Measurements from ENCODE around the gene ZDHHC14.

The ZDHHC14 gene

GRCh38 chr6:157548635-157549467, 167.9 kb downstream of the ZDHHC14 start:
- no peaks in the 10 kb centered on the region for H3K27me3 ChIP-seq (replicated peaks; ENCODE audit: insufficient read depth, low read length)
- no peak overlapping the region for H3K4me2 ChIP-seq (ENCODE audit: low read depth, low read length)
- H3K79me2 ChIP-seq (ENCODE audit: low read length): no peaks in the 10 kb centered on the region; the same call in 1 of the 2 replicates
- H3K9ac ChIP-seq (ENCODE audit: low read length): no peak overlapping the region
- no peak overlapping the region for H3K4me3 ChIP-seq (ENCODE audit: low read length)
- H3K27ac ChIP-seq (ENCODE audit: low read length): no peak overlapping the region
- H3K9me2 ChIP-seq (replicated peaks; ENCODE audit: insufficient read depth, low read length): no peaks in the 10 kb centered on the region
- H3K4me1 ChIP-seq (ENCODE audit: low read length): no peaks in the 10 kb centered on the region
- H3F3A ChIP-seq (ENCODE audit: insufficient read depth, low read length): no peaks in the 10 kb centered on the region
- DNase-seq: no peak
- TF ChIP-seq EZH2phosphoT487 (IDR thresholded peaks at IDR 0.05; ENCODE audit: low read length): no peak
- TF ChIP-seq EZH2 (optimal IDR thresholded peaks at IDR 0.05; ENCODE audit: low read depth, low read length): no peak
- no peak for TF ChIP-seq CTCF (IDR thresholded peaks at IDR 0.05; ENCODE audit: low read length)
- H4K20me1 ChIP-seq (ENCODE audit: insufficient read depth, low read length): no peaks in the 10 kb centered on the region
- no peaks in the 10 kb centered on the region for H3K9me3 ChIP-seq (replicated peaks; ENCODE audit: insufficient read depth, low read length)
- no peak overlapping the region for H2AFZ ChIP-seq (ENCODE audit: low read length)
- no peaks in the 10 kb centered on the region for H3K36me3 ChIP-seq (replicated peaks; ENCODE audit: insufficient read depth, low read length)

- TF ChIP-seq EZH2 (optimal IDR thresholded peaks at IDR 0.05; ENCODE audit: low read depth, low read length) (no peak), EZH2phosphoT487 (IDR thresholded peaks at IDR 0.05; ENCODE audit: low read length) (no peak), CTCF (IDR thresholded peaks at IDR 0.05; ENCODE audit: low read length) (no peak)
- H3K9me2 ChIP-seq (replicated peaks; ENCODE audit: insufficient read depth, low read length): no peaks in the 10 kb centered on the region
- no peak overlapping the region for H3K4me2 ChIP-seq (ENCODE audit: low read depth, low read length)
- no peaks in the 10 kb centered on the region; the same call in 1 of the 2 replicates for H3K79me2 ChIP-seq (ENCODE audit: low read length)
- H3K27me3 ChIP-seq (replicated peaks; ENCODE audit: insufficient read depth, low read length): no peaks in the 10 kb centered on the region
- H3K27ac ChIP-seq (ENCODE audit: low read length): no peak overlapping the region
- no peak overlapping the region for H3K9ac ChIP-seq (ENCODE audit: low read length)
- no peak for DNase-seq
- H3K4me1 ChIP-seq (ENCODE audit: low read length): no peaks in the 10 kb centered on the region
- H3K9me3 ChIP-seq (replicated peaks; ENCODE audit: insufficient read depth, low read length): no peaks in the 10 kb centered on the region
- H4K20me1 ChIP-seq (ENCODE audit: insufficient read depth, low read length): no peaks in the 10 kb centered on the region
- no peaks in the 10 kb centered on the region for H3K36me3 ChIP-seq (replicated peaks; ENCODE audit: insufficient read depth, low read length)
- no peaks in the 10 kb centered on the region for H3F3A ChIP-seq (ENCODE audit: insufficient read depth, low read length)
- H3K4me3 ChIP-seq (ENCODE audit: low read length): no peak overlapping the region
- no peak overlapping the region for H2AFZ ChIP-seq (ENCODE audit: low read length)
Measured at GRCh38 chr6:157549468-157549745, 168.4 kb downstream of the ZDHHC14 start.

- no peak overlapping the region for H3K9ac ChIP-seq (ENCODE audit: low read length)
- no peaks in the 10 kb centered on the region for H3K36me3 ChIP-seq (replicated peaks; ENCODE audit: insufficient read depth, low read length)
- H3K4me1 ChIP-seq (ENCODE audit: low read length): no peaks in the 10 kb centered on the region
- H2AFZ ChIP-seq (ENCODE audit: low read length): no peak overlapping the region
- no peak overlapping the region for H3K27ac ChIP-seq (ENCODE audit: low read length)
- TF ChIP-seq CTCF (IDR thresholded peaks at IDR 0.05; ENCODE audit: low read length) (no peak), EZH2 (optimal IDR thresholded peaks at IDR 0.05; ENCODE audit: low read depth, low read length) (no peak), EZH2phosphoT487 (IDR thresholded peaks at IDR 0.05; ENCODE audit: low read length) (no peak)
- no peak overlapping the region for H3K4me2 ChIP-seq (ENCODE audit: low read depth, low read length)
- no peaks in the 10 kb centered on the region for H3K27me3 ChIP-seq (replicated peaks; ENCODE audit: insufficient read depth, low read length)
- H3K9me3 ChIP-seq (replicated peaks; ENCODE audit: insufficient read depth, low read length): no peaks in the 10 kb centered on the region
- no peaks in the 10 kb centered on the region for H4K20me1 ChIP-seq (ENCODE audit: insufficient read depth, low read length)
- H3K79me2 ChIP-seq (ENCODE audit: low read length): no peaks in the 10 kb centered on the region; the same call in 1 of the 2 replicates
- H3F3A ChIP-seq (ENCODE audit: insufficient read depth, low read length): peaks cover under 1% of the 10 kb centered on the region; the same call in 1 of the 2 replicates
- no peaks in the 10 kb centered on the region for H3K9me2 ChIP-seq (replicated peaks; ENCODE audit: insufficient read depth, low read length)
- no peak for DNase-seq
- no peak overlapping the region for H3K4me3 ChIP-seq (ENCODE audit: low read length)
Measured at GRCh38 chr6:157550114-157550989, 169.4 kb downstream of the ZDHHC14 start.
